ENCODE measurements around the gene BABAM2. TPM values are rescaled to one million over a fixed set of nuclear protein-coding genes. Genes with fewer than 3 reads are reported as not detected.

BABAM2 gene
- total RNA-seq, 1 experiment from 2014 or later, result 40.8 TPM

DNA sequence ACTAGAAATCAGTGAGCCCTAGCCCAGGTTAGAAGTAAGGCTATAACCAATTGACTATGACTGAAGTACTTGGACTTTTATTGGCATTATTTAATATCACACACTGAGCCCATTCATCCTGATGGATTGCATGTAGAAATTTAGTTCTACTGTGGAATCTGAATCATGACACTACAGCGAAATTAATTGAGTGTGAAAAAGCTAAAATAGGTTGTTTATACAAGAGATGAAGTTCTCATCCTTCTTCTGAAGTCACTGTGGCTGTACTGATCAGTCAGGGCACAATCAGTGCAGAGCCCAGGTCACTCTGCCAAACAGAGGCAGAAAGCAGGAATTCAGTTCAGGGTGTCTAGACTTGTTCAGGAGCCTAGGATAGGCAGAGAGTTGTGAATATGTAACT, 158.9 kb downstream of the BABAM2 start:
- H3K4me2 ChIP-seq (ENCODE audit: low read depth, low read length, poor library complexity, severe bottlenecking), result no peak overlapping the region
- no peaks in the 10 kb centered on the region for H3K79me2 ChIP-seq (ENCODE audit: low read length)
- no peak for DNase-seq
- no peaks in the 10 kb centered on the region for H3K9me2 ChIP-seq (replicated peaks; ENCODE audit: insufficient read depth, low read length)
- no peak overlapping the region for H2AFZ ChIP-seq (ENCODE audit: low read length)
- H3K36me3 ChIP-seq (ENCODE audit: insufficient read depth, low read length), result no peaks in the 10 kb centered on the region
- no peaks in the 10 kb centered on the region for H3K27me3 ChIP-seq (ENCODE audit: low read length)
- H3K4me3 ChIP-seq (ENCODE audit: low read length), result no peak overlapping the region
- 0 out of 2 replicates have a peak, but pooled peaks cover 12% of the 10 kb centered on the region for H4K20me1 ChIP-seq (ENCODE audit: insufficient read depth, low read depth, low read length)
- H3K27ac ChIP-seq (ENCODE audit: low read length), result no peak overlapping the region
- no peaks in the 10 kb centered on the region for H3K9me3 ChIP-seq (ENCODE audit: low read length)
- no peak overlapping the region for H3K9ac ChIP-seq (ENCODE audit: low read length)
- H3K4me1 ChIP-seq (ENCODE audit: low read length), result no peaks in the 10 kb centered on the region

DNA sequence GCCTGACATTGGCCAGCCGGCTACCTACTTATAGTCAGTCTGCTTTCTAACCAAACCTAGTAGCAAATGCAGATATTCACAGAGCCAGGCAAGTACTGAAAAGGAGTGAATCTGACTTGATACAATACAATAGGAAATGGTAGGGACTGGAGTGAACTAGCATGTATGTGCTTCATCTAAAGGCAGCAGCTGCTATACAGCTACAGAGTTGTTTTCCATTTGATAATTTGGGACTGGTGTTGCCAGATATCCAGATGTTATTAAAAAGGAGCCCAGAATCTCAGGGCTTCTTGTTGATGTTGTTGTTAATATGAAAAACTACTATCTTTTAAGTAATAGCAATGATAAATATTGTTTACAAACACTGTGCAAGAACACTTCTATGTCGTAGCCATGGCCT, 159.4 kb downstream of the BABAM2 start:
- Histone ChIP-seq H3K79me2 (ENCODE audit: low read length) (no peaks in the 10 kb centered on the region), H2AFZ (ENCODE audit: low read length) (no peak overlapping the region), H3K4me1 (ENCODE audit: low read length) (no peaks in the 10 kb centered on the region), H3K4me3 (ENCODE audit: low read length) (no peak overlapping the region), H3K27me3 (ENCODE audit: low read length) (no peaks in the 10 kb centered on the region), H4K20me1 (ENCODE audit: insufficient read depth, low read depth, low read length) (0 out of 2 replicates have a peak, but pooled peaks cover 12% of the 10 kb centered on the region), H3K4me2 (ENCODE audit: low read depth, low read length, poor library complexity, severe bottlenecking) (no peak overlapping the region), H3K9me2 (replicated peaks; ENCODE audit: insufficient read depth, low read length) (no peaks in the 10 kb centered on the region), H3K36me3 (ENCODE audit: insufficient read depth, low read length) (no peaks in the 10 kb centered on the region), H3K27ac (ENCODE audit: low read length) (no peak overlapping the region), H3K9me3 (ENCODE audit: low read length) (no peaks in the 10 kb centered on the region), H3K9ac (ENCODE audit: low read length) (no peak overlapping the region)
- no peak for DNase-seq

DNA sequence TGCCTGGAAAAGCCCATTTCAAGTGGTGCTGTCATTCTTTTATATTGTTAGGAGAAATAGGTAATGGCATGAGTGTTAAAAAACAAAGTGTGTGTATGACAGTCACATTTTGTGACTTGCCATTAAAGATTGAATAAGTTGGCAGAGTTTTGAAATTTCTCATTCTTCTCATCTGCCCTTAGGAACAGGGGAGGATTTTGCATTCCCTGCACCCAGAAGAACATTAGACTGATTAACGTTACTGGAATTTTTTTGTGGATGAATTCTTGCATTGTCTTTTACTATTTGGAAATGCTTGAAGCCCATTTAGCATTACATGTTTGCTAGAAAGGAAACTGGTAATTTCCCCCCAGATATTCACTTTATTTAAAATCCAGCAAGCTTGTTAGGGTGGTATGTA, 162.2 kb downstream of the BABAM2 start:
- Histone ChIP-seq H2AFZ (ENCODE audit: low read length) (no peak overlapping the region), H3K4me2 (ENCODE audit: low read depth, low read length, poor library complexity, severe bottlenecking) (no peak overlapping the region), H4K20me1 (ENCODE audit: insufficient read depth, low read depth, low read length) (0 out of 2 replicates have a peak, but pooled peaks cover 12% of the 10 kb centered on the region), H3K9me3 (ENCODE audit: low read length) (no peaks in the 10 kb centered on the region), H3K27me3 (ENCODE audit: low read length) (no peaks in the 10 kb centered on the region), H3K4me3 (ENCODE audit: low read length) (no peak overlapping the region), H3K4me1 (ENCODE audit: low read length) (no peaks in the 10 kb centered on the region), H3K9me2 (replicated peaks; ENCODE audit: insufficient read depth, low read length) (no peaks in the 10 kb centered on the region), H3K79me2 (ENCODE audit: low read length) (no peaks in the 10 kb centered on the region), H3K27ac (ENCODE audit: low read length) (no peak overlapping the region), H3K36me3 (ENCODE audit: insufficient read depth, low read length) (no peaks in the 10 kb centered on the region), H3K9ac (ENCODE audit: low read length) (no peak overlapping the region)
- DNase-seq, result no peak

DNA sequence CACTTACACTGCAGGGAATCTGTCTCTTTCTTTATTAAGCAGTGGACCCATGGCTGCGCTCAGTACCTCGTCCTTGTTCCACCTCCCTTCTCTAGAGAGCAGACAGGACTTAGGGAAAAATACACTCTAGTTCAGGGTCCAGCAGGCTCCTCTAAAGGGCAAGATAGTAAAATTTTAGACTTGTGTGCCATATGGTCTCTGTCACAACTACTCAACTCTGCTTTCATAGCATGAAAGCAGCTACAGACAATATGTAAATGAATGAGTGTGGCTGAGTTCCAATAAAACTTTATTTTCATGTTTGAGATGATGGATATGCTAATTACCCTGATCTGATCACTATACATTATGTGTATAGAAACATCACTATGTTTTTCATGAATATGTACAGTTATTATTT, 163.1 kb downstream of the BABAM2 start:
- no peaks in the 10 kb centered on the region for H3K79me2 ChIP-seq (ENCODE audit: low read length)
- no peak overlapping the region for H3K4me3 ChIP-seq (ENCODE audit: low read length)
- no peaks in the 10 kb centered on the region for H3K4me1 ChIP-seq (ENCODE audit: low read length)
- H3K9me3 ChIP-seq (ENCODE audit: low read length), result no peaks in the 10 kb centered on the region
- no peak overlapping the region for H3K27ac ChIP-seq (ENCODE audit: low read length)
- 0 out of 2 replicates have a peak, but pooled peaks cover 12% of the 10 kb centered on the region for H4K20me1 ChIP-seq (ENCODE audit: insufficient read depth, low read depth, low read length)
- DNase-seq, result no peak
- no peaks in the 10 kb centered on the region for H3K36me3 ChIP-seq (ENCODE audit: insufficient read depth, low read length)
- no peaks in the 10 kb centered on the region for H3K27me3 ChIP-seq (ENCODE audit: low read length)
- no peak overlapping the region for H3K4me2 ChIP-seq (ENCODE audit: low read depth, low read length, poor library complexity, severe bottlenecking)
- no peak overlapping the region for H3K9ac ChIP-seq (ENCODE audit: low read length)
- H2AFZ ChIP-seq (ENCODE audit: low read length), result no peak overlapping the region
- H3K9me2 ChIP-seq (replicated peaks; ENCODE audit: insufficient read depth, low read length), result no peaks in the 10 kb centered on the region

DNA sequence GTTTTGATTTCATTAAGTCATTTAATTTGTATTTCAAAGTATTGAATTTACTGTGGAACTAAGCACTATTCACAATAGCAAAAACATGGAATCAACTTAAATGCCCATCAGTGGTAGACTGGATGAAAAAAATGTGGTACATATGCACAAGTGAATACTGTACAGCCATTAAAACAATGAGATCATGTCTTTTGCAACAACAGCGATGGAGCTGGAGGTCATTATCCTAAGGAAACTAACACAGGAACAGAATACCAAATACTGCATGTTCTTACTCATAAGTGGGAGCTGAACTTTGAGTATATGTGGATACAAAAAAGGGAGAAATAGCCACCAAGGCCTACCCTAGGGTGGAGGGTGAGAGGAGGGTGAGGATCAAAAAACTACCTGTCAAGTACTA, 164.4 kb downstream of the BABAM2 start:
- H3K27ac ChIP-seq (ENCODE audit: low read length), result no peak overlapping the region
- no peak overlapping the region for H3K9ac ChIP-seq (ENCODE audit: low read length)
- DNase-seq, result no peak
- no peaks in the 10 kb centered on the region for H3K36me3 ChIP-seq (ENCODE audit: insufficient read depth, low read length)
- no peak overlapping the region for H3K4me2 ChIP-seq (ENCODE audit: low read depth, low read length, poor library complexity, severe bottlenecking)
- H3K4me3 ChIP-seq (ENCODE audit: low read length), result no peak overlapping the region
- H3K9me3 ChIP-seq (ENCODE audit: low read length), result no peaks in the 10 kb centered on the region
- H4K20me1 ChIP-seq (ENCODE audit: insufficient read depth, low read depth, low read length), result 0 out of 2 replicates have a peak, but pooled peaks cover 8% of the 10 kb centered on the region
- H3K4me1 ChIP-seq (ENCODE audit: low read length), result no peaks in the 10 kb centered on the region
- no peaks in the 10 kb centered on the region for H3K27me3 ChIP-seq (ENCODE audit: low read length)
- H3K79me2 ChIP-seq (ENCODE audit: low read length), result no peaks in the 10 kb centered on the region
- no peak overlapping the region for H2AFZ ChIP-seq (ENCODE audit: low read length)
- no peaks in the 10 kb centered on the region for H3K9me2 ChIP-seq (replicated peaks; ENCODE audit: insufficient read depth, low read length)

DNA sequence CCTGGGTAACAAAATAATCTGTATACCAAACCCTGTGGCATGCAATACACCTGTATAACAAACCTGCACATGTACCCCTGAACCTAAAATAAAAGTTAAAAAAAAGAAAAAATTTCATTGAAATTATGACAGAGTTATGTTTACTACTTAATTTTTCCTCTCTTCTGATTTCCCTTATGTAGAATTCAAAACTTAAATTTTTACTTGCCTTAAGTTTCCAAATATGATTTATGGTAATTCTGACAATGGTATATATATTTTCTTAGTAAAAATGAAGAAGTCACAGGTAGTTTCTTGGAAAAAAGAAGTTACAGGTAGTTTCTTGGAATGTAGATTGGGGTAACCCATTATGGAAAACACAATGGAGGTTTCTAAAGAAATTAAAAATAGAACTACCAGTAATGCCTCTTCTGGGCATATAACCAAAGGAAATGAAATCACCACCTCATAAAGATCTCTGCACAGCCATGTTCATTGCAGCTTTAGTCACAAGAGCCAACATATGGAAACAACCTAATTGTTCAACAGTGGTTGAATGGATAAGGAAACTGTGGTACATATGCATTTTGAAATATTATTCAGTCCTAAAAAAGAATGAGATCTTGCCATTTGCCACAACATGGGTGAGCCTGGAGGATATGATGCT, 164.9 kb downstream of the BABAM2 start:
- no peaks in the 10 kb centered on the region for H3K27me3 ChIP-seq (ENCODE audit: low read length)
- no peak overlapping the region for H3K4me2 ChIP-seq (ENCODE audit: low read depth, low read length, poor library complexity, severe bottlenecking)
- H3K27ac ChIP-seq (ENCODE audit: low read length), result no peak overlapping the region
- H3K9me2 ChIP-seq (replicated peaks; ENCODE audit: insufficient read depth, low read length), result no peaks in the 10 kb centered on the region
- no peak overlapping the region for H3K9ac ChIP-seq (ENCODE audit: low read length)
- H2AFZ ChIP-seq (ENCODE audit: low read length), result no peak overlapping the region
- no peak for DNase-seq
- H3K4me1 ChIP-seq (ENCODE audit: low read length), result no peaks in the 10 kb centered on the region
- H3K36me3 ChIP-seq (ENCODE audit: insufficient read depth, low read length), result no peaks in the 10 kb centered on the region
- no peaks in the 10 kb centered on the region for H3K9me3 ChIP-seq (ENCODE audit: low read length)
- H3K4me3 ChIP-seq (ENCODE audit: low read length), result no peak overlapping the region
- H4K20me1 ChIP-seq (ENCODE audit: insufficient read depth, low read depth, low read length), result 0 out of 2 replicates have a peak, but pooled peaks cover 8% of the 10 kb centered on the region
- no peaks in the 10 kb centered on the region for H3K79me2 ChIP-seq (ENCODE audit: low read length)

DNA sequence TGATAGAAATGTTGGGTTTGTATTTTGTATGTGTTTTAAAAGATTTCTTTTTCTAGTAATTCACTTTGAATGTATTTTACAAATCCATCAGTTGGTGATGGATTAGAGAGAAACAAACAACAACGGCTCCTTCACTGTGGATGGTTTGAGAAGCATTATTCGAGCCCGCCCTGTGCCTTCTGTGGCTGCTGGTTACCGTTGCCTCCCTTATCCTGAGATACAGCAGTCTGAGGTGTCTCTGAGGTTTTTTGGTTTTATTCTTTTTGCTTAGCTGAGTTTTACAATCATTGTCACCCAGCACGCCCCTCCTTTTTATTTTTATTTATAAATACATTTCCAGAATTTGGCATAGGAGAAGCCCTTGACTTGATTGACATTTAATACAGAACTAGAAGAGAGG, 168.3 kb downstream of the BABAM2 start:
- Histone ChIP-seq H3K9ac (ENCODE audit: low read length) (no peak overlapping the region), H3K4me3 (ENCODE audit: low read length) (no peak overlapping the region), H3K27me3 (ENCODE audit: low read length) (no peaks in the 10 kb centered on the region), H3K9me2 (replicated peaks; ENCODE audit: insufficient read depth, low read length) (no peaks in the 10 kb centered on the region), H4K20me1 (ENCODE audit: insufficient read depth, low read depth, low read length) (0 out of 2 replicates have a peak, but pooled peaks cover 2% of the 10 kb centered on the region), H3K36me3 (ENCODE audit: insufficient read depth, low read length) (no peaks in the 10 kb centered on the region), H3K4me1 (ENCODE audit: low read length) (no peaks in the 10 kb centered on the region), H2AFZ (ENCODE audit: low read length) (no peak overlapping the region), H3K9me3 (ENCODE audit: low read length) (no peaks in the 10 kb centered on the region), H3K4me2 (ENCODE audit: low read depth, low read length, poor library complexity, severe bottlenecking) (no peak overlapping the region), H3K27ac (ENCODE audit: low read length) (no peak overlapping the region), H3K79me2 (ENCODE audit: low read length) (no peaks in the 10 kb centered on the region)
- no peak for DNase-seq

DNA sequence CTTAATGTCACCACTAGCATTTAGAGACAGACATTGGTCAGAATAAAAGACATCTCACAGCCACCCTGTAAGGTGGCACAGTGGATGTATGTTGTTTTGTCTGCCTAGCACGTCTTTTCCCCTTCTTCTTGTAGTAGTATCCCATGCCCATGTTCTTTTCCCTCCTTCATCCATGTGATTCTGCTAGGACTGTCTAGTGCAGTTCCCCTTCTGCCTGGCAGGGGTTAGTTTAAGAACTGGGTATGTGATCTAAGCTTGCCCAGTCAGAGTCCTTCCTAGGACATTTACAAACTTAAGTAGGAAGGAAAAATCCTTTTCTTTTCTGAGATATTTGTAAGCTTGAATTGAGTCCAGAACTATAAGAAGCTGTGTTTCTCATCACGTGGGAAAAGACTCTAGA, 172.3 kb downstream of the BABAM2 start:
- Histone ChIP-seq H3K4me1 (ENCODE audit: low read length) (no peaks in the 10 kb centered on the region), H3K27me3 (ENCODE audit: low read length) (no peaks in the 10 kb centered on the region), H3K27ac (ENCODE audit: low read length) (no peak overlapping the region), H3K4me2 (ENCODE audit: low read depth, low read length, poor library complexity, severe bottlenecking) (no peak overlapping the region), H3K9me3 (ENCODE audit: low read length) (no peaks in the 10 kb centered on the region), H3K79me2 (ENCODE audit: low read length) (no peaks in the 10 kb centered on the region), H3K4me3 (ENCODE audit: low read length) (no peak overlapping the region), H3K9me2 (replicated peaks; ENCODE audit: insufficient read depth, low read length) (no peaks in the 10 kb centered on the region), H4K20me1 (ENCODE audit: insufficient read depth, low read depth, low read length) (no peaks in the 10 kb centered on the region), H3K36me3 (ENCODE audit: insufficient read depth, low read length) (no peaks in the 10 kb centered on the region), H2AFZ (ENCODE audit: low read length) (no peak overlapping the region), H3K9ac (ENCODE audit: low read length) (no peak overlapping the region)
- DNase-seq, result no peak
